HG03457 (cell line): Measurements from ENCODE around the gene ARHGAP24.

ENCODE experiments used
- ATAC-seq: cut with Tn5 transposase; IDR thresholded peaks from one replicate; pipeline ENCODE4 v1.9.1; 2021; ENCODE audit warnings: moderate number of reproducible peaks; ENCODE audit not compliant: unreplicated experiment

ARHGAP24 gene

DNA sequence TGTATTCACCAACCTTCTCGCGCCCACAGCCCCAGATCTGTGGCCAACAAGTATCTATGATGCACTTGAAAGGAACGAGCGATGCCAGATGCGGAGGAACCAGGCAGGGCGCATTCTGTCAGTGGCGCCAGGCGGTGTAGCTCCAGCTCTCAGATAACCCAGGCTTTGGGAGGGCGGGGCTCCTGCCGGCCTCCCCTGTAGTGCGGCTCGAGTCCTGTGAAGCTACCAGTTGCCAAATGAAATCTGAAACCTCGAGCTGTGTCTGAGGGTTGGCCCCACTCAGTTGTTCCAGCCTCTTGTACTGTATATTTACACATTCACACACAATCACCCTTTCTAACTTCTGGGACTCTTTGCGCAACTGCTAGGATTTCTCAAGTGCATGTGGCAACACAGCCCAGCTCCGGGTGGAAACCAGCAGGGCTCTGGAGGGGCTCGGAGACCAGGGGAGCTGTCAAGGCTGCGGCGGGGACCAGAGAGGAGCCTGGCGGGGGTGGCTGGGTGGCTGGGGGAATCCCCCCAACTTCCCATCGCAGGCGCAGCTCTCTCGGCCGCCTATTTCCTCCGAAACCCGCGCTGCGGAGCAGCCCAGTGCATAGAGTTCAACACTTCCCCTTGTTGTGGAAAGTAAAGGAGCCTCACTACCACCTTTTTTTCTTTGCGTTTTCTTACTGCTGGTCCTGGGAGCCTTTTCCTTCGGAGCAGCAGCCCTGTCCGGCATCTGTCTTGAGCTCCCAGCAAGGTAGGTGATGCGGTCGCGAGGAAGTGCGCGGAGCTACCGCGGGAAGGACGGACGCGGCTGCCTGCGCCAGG, at the start of gene ARHGAP24:
Gene ARHGAP24, plus strand, starts transcription at position 333 of the 813 bp plus-strand sequence.
- peak; percentile 87 for ATAC-seq

DNA sequence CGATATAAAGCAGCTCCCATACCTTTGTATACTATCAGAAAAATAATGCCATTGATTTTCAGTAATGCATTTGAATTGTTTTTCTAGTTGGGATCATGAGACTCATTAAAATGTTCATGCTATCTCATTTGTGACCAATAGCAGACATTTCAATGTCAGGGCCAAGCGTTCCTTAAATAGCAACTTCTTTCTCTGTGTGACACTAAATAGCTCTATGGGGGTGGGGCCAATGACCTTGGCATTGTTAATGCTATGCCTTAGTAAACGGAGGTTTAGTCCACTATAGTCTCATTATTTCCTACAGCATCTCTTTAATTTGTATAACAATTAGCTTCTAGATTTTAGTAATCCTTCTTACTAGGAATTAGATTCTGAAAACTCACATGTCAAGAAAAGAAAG, 48.6 kb upstream of the ARHGAP24 start:
- ATAC-seq = no peak

DNA sequence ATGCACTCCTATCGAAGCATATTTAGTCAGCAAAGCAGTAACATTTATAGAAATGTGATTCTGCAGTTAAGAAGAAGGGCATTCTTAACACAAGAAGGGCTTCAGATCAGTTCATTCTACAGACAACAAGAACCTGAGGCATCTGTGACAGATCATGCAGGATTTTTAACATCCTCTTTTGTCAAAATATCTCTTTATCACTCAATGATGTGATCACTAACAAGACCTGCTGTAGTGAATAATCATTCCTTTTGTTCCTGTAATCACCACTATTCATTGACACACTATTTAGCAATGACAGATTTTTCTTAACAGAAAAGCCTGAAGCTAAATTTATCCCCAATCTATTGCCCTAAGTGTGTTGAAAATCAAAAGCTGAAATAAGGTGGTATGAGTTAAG, 47.8 kb upstream of the ARHGAP24 start:
- ATAC-seq = no peak

DNA sequence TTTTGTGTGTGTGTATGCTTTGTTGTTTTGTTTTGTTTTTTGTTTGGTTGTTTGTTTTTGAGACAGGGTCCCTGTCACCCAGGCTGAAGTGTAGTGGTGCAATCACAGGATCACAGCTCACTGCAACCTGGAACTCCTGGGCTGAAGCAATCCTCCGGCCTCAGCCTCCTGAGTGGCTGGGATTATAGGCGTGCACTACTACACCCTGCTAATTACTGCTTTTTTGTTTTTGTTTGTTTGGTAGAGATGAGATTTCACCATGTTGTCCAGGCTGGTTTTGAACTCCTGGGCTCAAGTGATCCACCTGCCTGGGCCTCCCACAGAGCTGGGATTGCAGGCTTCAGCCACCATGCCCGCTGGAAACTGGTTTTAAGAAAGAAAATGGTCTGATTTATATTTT, 44.7 kb upstream of the ARHGAP24 start:
- no peak for ATAC-seq

DNA sequence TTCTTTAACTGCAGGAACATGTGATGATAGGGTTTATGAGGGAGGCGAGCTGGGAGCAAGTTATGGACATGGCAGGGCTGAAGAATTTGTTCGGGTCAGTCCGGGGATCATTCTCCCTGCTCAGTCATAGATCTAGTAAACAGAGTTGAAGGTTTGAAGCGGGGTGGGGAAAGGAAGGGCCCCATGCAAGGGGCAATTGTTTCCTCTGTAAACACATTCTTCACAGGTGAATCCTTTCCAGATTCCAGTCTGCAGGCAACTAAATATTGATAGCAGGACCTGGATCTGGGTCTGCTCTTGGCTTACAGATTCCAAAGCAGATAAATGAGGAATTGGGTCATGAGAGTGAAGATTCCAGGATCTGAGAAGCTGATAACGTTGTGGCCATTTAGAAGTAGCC, 44.3 kb upstream of the ARHGAP24 start:
- ATAC-seq = no peak

DNA sequence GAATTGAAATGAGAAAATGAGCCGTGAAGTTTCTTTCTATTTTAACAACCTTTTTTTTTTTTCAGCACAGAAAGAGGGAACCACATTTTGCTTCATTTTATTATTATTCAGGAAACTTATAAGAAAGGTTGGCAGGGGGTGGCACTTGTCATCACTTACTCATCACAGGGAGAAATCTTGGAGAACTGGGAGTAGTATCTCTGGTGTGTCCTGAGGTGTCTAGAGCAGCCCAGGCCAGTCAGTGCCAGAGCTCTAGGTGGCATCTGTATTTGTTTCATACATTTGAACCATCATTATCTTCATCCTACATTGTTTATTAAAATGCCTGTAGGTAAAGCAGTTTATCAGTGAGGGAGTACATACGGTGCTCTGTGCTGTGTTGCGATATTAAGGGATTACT, 43.8 kb upstream of the ARHGAP24 start:
- ATAC-seq = no peak

DNA sequence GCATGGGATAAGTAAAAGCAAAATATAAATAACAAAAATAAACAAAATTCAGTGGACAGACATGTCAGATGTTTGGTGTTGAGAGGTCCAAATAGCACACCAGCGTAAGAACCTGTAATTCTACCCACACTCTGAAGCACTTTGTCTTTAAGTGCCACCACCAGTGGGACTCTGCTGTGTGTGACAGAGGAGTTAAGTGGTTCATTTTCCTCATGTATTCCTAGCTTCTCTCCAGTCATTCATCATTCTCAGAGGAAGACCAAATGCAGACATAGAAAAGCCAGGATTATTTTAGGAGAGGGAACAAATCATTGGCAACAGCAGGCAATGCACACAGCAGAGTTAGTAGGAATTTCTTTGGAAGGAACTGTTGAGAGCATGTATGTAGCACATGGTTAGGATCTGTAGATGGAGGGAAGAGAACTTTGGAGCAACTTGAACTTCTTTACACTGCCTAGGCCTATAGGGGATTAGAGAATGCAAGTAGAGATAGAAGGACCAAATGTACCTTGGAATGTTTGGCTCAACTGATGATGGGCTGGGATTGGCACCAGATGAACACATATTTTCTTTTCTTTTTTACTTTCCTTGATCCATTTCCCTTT, 43.0 kb upstream of the ARHGAP24 start:
- no peak for ATAC-seq

DNA sequence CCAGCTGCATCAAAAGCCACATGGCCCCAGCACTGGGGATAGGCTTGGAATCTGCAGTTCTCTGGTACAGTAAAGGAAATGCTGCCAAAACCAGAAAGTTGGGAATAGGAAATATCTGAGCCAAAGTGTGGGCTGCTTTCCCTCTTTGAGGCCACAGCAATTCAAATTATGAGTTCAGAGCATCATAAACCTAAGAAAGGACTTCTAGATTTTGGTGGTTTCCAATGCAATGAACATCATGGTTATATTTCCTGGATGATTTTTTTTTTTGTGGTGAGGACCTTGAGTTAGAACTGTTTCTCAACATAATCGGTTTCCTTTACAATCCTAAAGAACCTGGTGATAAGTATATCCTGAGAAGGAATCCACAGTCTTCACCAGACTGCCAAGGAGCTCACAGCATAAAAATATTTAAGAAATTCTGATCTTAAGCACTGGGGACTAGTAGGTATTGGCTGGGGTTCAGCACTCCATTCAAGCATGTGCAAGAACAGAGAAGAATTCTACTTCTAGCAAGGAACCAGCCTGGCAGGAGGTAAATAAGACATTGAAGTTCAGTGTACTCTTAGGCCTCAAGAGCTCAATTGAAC, 29.8 kb upstream of the ARHGAP24 start:
- no peak for ATAC-seq

DNA sequence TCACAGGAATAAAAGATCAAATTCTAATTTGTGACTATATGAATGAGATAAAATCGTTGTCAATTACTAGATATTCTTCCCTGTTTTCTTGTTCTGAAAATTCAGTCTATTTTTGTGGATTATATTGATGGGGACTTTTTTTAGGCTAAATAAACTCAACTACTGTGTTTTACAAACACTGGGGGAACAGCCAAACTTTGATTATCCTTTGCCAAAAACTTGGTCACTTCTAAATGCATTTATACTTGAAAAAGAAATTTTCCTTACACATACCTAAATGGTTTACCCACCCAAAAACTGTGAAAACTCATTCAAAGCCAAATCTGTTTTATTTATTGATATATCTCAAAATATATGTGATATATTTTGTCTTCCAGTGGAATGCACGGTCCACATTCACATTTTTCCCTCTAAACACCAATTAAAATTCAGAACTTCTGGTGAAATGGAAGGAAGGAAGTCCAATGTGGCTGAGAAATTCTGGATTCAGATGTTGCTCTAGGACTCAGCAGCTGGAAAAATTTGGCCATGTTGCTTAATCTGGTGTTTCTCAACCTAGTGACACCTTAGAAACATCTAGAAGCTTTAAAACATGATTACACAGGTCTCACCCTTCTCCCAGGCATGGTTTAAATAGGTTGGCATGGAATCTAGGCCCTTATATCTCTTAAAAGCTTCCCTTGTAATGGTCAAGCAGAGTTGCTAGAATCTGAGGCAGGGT, 28.6 kb upstream of the ARHGAP24 start:
- ATAC-seq = no peak

DNA sequence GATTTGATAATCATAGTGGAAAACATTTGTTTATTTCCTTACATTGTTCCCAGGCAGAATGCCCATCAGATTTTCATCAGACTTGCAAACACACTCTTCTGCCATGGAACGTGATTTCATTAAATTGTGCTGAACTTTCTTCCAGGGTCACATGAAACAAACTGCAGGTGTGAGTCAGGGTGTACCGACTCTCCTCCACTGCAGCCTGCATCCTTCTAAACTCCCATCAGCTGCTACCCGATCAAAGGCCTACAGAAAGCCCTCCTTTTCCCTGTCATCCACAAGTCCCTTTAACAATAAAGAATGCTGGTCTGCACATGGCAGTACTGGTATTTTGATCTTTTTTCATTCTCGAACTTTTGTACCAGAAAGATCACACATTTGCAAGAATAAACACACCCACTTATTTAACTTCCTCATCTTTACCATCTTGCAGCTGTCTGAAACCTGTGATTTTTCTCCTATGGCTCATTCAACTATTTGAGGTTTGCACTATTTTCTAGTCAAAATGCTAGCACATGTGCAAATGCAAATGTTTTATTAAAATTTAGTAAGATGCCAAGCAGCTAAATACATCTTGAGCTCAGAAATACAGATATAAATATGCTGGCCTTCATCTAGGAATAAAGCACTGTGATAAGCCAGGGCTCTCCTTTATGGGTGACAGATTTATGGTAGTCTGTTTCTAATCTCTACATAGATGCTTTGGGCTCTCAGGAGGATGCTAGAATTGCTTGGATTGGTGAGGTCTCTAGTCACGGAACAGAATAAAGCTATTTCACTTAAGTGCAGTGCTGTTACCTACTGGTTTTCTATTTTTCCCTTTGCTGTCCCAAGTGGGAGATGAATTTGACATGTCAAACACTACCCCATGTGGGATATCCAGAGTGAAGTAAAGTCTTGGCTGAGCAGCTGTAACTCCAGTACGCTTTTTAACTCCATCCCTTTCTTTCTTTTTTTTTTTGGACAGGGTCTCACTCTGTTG, 25.8 kb upstream of the ARHGAP24 start:
- ATAC-seq = no peak

DNA sequence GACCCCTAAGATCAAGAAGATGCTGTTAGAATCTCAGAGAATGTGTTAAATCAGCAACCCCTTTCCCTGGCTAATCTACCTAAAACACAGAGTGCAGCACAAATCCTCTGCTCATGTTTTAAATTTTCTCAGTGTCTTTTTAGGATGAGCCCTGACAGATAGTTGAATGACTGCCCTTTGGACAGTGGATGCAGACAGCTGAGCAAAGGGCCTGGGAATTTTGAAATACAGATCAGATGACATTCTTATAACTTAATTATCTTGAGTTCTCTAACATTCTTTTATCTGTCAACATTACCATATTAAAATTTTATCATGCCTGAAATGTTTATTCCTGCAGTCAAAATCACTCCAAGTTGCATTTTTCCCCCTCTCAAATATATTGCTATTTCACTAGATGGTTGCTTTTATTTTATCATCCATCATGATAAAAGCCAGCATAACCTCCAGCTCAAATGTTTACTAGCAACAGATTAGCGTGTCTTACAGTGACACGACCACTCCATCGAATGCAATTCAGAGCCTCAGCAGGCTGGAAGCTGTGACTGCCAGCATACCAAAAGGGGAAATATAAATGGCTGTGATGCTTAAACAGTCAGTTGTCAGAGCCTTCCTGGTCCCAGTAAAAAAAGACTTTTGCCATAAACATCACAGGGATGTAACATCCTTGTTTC, 22.8 kb upstream of the ARHGAP24 start:
- ATAC-seq = no peak

DNA sequence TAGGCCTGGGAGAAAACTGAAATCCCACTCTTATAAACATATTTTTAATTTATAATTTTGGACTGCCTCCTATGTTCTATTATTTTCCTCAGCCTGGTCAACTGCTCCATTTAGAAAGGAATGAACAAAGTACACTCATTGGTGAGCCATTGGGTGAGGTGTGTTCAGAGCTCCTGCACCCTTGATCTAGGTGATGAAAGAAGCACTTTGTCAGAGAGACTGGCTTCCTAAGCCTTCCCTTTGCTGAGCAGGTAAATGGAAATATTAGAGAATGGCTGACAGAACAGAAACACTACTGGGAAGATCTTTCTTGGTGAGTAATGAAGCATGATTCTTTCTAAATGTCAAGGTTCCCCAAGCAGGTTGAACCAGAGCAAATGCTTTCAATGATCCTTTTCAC, 19.0 kb upstream of the ARHGAP24 start:
- no peak for ATAC-seq

DNA sequence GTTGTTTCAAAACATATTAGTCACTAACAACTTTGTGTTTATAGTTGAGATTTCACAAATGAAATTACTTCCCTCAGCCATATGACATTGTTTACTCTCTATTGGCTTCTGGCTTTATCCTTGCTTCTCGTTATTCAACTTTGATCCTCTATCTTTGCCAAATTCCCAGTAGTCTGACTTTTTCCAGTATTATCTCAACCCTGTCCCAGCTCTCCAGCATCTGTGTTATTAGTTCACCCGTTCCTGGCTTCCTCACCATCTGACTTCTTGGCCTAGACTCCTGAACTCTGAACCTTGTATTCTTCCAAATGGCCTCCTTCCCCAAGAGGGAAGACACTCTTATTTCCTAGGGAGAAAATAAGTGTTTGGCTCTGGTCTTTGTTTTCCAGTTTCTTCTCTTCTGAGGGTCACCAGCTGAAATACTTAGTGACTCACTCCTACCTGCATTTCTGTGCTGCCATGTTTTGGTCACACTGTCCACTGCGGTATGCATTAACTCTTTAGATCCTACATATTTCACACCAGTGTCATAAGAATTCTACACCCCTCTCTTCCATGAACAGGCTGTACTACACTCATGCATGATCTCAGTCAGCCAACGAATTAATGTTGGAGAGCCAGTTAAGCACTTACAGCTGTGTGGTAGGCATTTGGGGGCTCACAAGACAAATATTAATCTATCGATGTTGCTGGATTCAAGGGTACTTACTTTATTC, 17.0 kb upstream of the ARHGAP24 start:
- ATAC-seq = no peak

DNA sequence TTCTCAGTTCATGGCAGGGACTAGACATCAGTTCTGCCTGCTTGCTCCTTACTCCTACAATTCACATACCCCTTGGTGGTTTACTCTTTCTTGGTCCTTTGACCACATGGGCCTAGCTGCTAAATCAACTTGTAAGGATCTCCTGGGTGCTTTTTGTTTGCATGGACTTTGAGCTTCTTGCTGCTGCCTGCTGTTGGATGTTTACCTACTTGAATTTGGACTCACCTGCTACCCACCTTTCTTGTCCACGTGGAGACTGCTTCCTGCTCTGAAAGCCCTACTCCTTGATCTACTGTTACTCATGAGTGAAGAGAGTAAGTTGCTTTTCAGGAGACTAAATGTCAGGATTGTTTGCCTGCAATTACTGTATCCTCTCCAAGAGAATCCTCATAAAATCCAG, 15.2 kb upstream of the ARHGAP24 start:
- no peak for ATAC-seq

DNA sequence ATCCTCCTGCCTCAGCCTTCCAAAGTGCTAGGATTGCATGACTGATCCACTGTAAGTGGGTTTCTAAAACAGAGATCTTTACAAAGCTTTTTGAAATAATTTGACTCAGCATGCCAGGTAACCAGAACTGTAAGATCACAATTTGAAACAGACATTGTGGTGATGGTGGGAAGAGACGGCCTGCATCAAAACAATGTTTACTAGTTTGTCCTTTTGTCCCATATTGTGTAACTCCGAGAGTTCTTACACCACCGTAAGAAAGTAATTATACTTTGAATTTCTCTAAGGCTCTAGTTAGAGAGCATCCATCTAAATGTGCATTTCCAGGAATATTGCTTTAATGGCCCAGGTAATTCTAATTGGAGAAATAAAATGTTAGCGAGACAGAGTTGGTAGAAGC, 594 bp upstream of the ARHGAP24 start:
- ATAC-seq = no peak

DNA sequence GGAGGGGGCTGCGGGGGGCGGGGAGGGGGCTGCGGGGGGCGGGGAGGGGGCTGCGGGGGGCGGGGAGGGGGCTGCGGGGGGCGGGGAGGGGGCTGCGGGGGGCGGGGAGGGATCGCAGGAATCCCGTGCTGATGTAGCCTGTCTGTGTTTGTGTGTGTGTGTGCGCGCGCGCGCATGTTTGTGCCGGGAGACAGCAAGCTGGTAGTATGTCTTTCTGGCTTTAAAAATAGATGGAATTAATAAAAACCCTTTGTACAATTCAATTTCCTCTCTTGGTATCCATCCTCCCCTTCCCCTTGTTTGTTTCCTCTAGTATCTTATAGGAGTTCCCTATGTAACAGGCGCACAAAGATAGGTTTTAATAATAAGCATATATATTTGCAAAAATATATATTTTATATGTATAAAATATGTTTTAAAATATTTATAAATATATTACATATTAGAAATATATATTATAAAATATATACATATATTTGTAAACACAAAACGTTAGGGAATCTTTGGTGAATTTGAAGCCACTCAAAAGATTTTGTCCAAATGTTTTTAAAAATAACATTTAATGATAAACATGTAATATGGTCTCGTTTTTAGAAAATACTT, 782 bp downstream of the ARHGAP24 start:
- no peak for ATAC-seq

DNA sequence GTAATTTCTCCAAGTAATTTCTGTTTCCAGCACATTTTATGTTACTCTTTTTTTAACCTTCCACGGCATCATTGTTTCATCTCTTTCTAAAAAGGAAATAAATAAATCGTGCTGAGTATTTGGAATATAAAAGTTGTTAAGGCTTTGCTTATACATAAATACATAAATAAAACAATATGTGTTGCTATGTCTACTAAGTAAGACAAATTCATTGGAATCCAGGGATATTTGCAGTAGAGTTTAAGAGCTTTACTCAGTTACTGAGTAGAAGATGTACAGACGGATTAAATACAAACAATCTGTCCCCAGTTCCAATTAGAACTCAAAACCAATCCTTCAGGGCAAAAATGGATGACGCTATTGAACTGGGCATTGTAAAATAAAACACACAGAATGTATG, 1.4 kb downstream of the ARHGAP24 start:
- no peak for ATAC-seq

DNA sequence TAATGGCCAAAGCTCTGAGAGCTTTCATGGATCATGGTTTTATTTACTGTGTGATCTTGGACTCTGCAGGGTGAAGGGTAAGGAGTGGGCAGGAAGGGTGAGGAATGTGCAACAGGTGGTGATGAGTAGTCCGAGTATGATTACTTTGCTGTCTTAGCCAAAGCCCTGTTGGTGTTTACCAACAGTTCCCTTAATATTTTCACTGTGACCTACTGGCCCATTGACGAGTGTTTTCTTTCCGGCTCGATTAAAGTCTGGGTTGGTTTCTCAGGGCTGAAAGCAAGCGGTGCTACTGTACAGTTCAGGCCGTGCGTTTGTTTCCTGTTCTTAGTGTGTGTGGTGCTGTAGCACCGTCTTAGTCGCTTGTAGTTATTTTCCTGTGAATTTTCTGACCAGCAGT, 2.6 kb downstream of the ARHGAP24 start:
- no peak for ATAC-seq

DNA sequence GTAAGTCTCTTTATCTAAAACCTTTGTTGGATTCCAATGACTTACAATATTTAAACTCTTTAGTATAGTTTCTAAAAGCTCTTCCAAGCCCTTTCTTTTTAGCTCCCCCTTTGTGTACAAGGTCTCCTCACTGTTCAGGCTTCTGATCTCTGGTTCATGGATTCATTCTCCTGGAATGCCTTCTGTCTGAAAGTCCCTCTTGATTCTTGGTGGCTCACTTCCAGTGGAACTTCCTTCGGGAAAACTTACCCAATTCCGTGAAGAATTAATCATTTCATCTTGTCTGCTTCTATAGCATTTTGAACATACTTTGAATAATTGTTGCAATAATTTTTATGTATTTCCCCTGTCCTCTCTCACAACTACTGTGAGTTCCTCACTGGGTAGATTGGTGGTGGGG, 3.6 kb downstream of the ARHGAP24 start:
- ATAC-seq = no peak
